ENCODE measurements around the gene PLAAT4. TPM values are rescaled to one million over a fixed set of nuclear protein-coding genes. Genes with fewer than 3 reads are reported as not detected.

Gene PLAAT4
- total and polyA plus RNA-seq, 2 of the 13 experiments (the other 11 are each of a cell fraction or from before 2014, with no cell fraction given), result 0.71 to 1.00 TPM

DNA sequence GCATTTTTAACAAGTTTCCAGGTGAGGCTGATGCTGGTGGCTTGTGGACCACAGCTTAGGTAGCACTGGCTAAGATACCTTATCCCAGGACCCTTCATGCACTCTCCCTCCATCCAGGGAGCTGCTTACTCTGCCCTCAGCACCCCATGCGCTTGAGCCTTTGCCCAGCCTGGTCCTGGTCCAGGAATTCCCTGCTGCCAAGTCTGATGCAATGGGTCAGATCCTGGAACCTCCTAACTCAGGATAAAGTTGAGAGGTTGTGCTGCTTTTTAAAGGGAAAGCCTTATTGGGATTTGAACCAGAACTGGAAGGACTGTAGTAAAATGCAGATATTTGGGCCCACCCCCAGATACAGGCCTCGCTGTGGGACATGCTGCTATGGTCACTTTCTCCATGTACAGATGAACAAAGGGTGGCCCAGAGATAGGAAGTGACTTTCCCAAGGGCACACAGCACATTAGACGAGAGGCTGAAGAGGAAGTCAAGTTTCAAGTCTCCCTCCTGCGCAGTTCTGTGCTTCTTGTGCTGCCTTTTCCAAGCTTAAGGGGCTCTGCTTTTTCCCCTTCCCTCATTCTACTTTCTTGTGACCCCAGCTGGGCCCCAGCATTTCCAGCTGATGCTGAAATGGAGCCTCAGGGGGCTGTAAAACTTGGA is 31.5 kb upstream of the PLAAT4 start:
- DNase-seq (ENCODE audit: low spot score), result no peak
- intact Hi-C loops (cut with micrococcal nuclease; ENCODE audit: unreplicated experiment), result no loop called here
- WGBS (ENCODE audit: low lambda C conversion rate), result 16% methylated on average over 3 of the region's 4 CpGs
- H3K27me3 ChIP-seq (ENCODE audit: control insufficient read depth in 1 of 2, insufficient read depth in 2 of 2, low read length in 2 of 2), result peaks cover 2 to 23% of the 10 kb centered on the region in 2 experiments; a peak in 3 of 5 replicates
- H3K79me2 ChIP-seq (ENCODE audit: insufficient read depth, low read length), result no peaks in the 10 kb centered on the region
- H3K9ac ChIP-seq (ENCODE audit: insufficient read depth, low read depth, low read length), result no peak overlapping the region
- H4K20me1 ChIP-seq (ENCODE audit: insufficient read depth, low read length), result no peaks in the 10 kb centered on the region
- no peaks in the 10 kb centered on the region for H3K36me3 ChIP-seq (replicated peaks in 1 of 2; ENCODE audit: control insufficient read depth in 1 of 2, insufficient read depth in 2 of 2, low read length in 2 of 2)
- no TSS peak for BruUV-seq (replicated peaks)
- H3K4me3 ChIP-seq (replicated peaks in 1 of 3; ENCODE audit: insufficient read depth in 1 of 3, low read depth in 2 of 3, low read length in 3 of 3), result no peak overlapping the region
- no peak overlapping the region for H2AFZ ChIP-seq (ENCODE audit: low read length)
- H3K27ac ChIP-seq (ENCODE audit: extremely low read length, insufficient read depth, low read length), result no peak overlapping the region
- in situ Hi-C loops (cut with HindIII; ENCODE audit: extremely low pct_ligation_motif_present, low pct_unique_long_range_greater_than_20kb), result no loop called here
- FAIRE-seq, result no peak
- POLR2A ChIA-PET, result no interaction called here
- no peaks in the 10 kb centered on the region for H3K4me1 ChIP-seq (ENCODE audit: insufficient read depth, low read length)
- H3K4me2 ChIP-seq (ENCODE audit: low read depth, low read length), result no peak overlapping the region
- ATAC-seq, result no peak
- H3K9me3 ChIP-seq (ENCODE audit: low read length), result peaks cover 6% of the 10 kb centered on the region; the same call in 1 of the 2 replicates
- CTCF ChIA-PET (ENCODE audit: low intra/inter-chr PET ratio, low total read pairs), result no interaction called here
- no peak for TF ChIP-seq SIX1 (CRISPR knock-in tag; IDR thresholded peaks at IDR 0.05; ENCODE audit: borderline replicate concordance)
- TF ChIP-seq, protein P1, sequence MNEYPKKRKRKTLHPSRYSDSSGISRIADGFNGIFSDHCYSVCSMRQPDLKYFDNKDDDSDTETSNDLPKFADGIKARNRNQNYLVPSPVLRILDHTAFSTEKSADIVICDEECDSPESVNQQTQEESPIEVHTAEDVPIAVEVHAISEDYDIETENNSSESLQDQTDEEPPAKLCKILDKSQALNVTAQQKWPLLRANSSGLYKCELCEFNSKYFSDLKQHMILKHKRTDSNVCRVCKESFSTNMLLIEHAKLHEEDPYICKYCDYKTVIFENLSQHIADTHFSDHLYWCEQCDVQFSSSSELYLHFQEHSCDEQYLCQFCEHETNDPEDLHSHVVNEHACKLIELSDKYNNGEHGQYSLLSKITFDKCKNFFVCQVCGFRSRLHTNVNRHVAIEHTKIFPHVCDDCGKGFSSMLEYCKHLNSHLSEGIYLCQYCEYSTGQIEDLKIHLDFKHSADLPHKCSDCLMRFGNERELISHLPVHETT (CRISPR knock-in tag; conservative IDR thresholded peaks at IDR 0.05), result no peak
- TF ChIP-seq, protein P2, sequence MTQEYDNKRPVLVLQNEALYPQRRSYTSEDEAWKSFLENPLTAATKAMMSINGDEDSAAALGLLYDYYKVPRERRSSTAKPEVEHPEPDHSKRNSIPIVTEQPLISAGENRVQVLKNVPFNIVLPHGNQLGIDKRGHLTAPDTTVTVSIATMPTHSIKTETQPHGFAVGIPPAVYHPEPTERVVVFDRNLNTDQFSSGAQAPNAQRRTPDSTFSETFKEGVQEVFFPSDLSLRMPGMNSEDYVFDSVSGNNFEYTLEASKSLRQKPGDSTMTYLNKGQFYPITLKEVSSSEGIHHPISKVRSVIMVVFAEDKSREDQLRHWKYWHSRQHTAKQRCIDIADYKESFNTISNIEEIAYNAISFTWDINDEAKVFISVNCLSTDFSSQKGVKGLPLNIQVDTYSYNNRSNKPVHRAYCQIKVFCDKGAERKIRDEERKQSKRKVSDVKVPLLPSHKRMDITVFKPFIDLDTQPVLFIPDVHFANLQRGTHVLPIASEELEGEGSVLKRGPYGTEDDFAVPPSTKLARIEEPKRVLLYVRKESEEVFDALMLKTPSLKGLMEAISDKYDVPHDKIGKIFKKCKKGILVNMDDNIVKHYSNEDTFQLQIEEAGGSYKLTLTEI (CRISPR knock-in tag; conservative IDR thresholded peaks at IDR 0.05), result no peak
- no peak for TF ChIP-seq YY1 (IDR thresholded peaks at IDR 0.05; ENCODE audit: insufficient read depth, insufficient replicate concordance, low read depth, low read length)
- no peak for TF ChIP-seq HDAC1 (CRISPR knock-in tag; IDR thresholded peaks at IDR 0.05)
- TF ChIP-seq ZNF850 (CRISPR knock-in tag; conservative IDR thresholded peaks at IDR 0.05), result no peak
- TF ChIP-seq, protein P3, sequence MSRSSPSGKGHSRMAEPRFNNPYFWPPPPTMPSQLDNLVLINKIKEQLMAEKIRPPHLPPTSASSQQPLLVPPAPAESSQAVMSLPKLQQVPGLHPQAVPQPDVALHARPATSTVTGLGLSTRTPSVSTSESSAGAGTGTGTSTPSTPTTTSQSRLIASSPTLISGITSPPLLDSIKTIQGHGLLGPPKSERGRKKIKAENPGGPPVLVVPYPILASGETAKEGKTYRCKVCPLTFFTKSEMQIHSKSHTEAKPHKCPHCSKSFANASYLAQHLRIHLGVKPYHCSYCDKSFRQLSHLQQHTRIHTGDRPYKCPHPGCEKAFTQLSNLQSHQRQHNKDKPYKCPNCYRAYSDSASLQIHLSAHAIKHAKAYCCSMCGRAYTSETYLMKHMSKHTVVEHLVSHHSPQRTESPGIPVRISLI (CRISPR knock-in tag; IDR thresholded peaks at IDR 0.05; ENCODE audit: borderline replicate concordance), result no peak
- TF ChIP-seq ZNF646 (CRISPR knock-in tag; IDR thresholded peaks at IDR 0.05), result no peak
- TF ChIP-seq MZF1 (CRISPR knock-in tag; IDR thresholded peaks at IDR 0.05; ENCODE audit: borderline replicate concordance), result no peak
- no peak for TF ChIP-seq SOX13 (IDR thresholded peaks at IDR 0.05)
- TF ChIP-seq SOX13 (CRISPR knock-in tag; conservative IDR thresholded peaks at IDR 0.05 in 1 of 2, IDR thresholded peaks at IDR 0.05 in 1 of 2), result no peak
- no peak for TF ChIP-seq MTA3 (CRISPR knock-in tag; IDR thresholded peaks at IDR 0.05)
- no peak for TF ChIP-seq RBFOX2 (IDR thresholded peaks at IDR 0.05; ENCODE audit: low read depth, low read length)
